ENCODE data around the gene ADAMTS18. TPM values are rescaled to one million over a fixed set of nuclear protein-coding genes. Genes with fewer than 3 reads are reported as not detected.

The ADAMTS18 gene
- total RNA-seq, 1 experiment from 2014 or later: not detected

GRCh38 chr16:77323695-77324094, 111.1 kb downstream of the ADAMTS18 start (continued):
- no peak for TF ChIP-seq REST (IDR thresholded peaks at IDR 0.05; ENCODE audit: low read depth)
- no peak for TF ChIP-seq EZH2phosphoT487 (IDR thresholded peaks at IDR 0.05; ENCODE audit: borderline replicate concordance)
- TF ChIP-seq CBX3 (IDR thresholded peaks at IDR 0.05; ENCODE audit: low read depth): no peak
- no peak for TF ChIP-seq SRF (IDR thresholded peaks at IDR 0.05; ENCODE audit: low read depth)

- ChIA-PET POLR2A (no interaction called here), RAD21 (ENCODE audit: low non-redundant PET in 1 of 2, low total read pairs in 2 of 2, uncharacterized antibody in 2 of 2, unreplicated experiment in 2 of 2) (no interaction called here), CTCF (no interaction called here)
- no peak overlapping the region for H3K9ac ChIP-seq (ENCODE audit: low read length)
- H3K79me2 ChIP-seq (ENCODE audit: insufficient read depth, low read length): no peaks in the 10 kb centered on the region
- H3K4me1 ChIP-seq (ENCODE audit: control insufficient read depth in 1 of 2, insufficient read depth in 2 of 2, low read length in 2 of 2): no peaks in the 10 kb centered on the region
- no TSS peak for BruUV-seq (replicated peaks)
- ATAC-seq (no peak), DNase-seq (ENCODE audit: low read depth, low spot score) (no peak)
- intact Hi-C loops (cut with micrococcal nuclease): no loop called here
- no peak overlapping the region for H2AFZ ChIP-seq (ENCODE audit: low read depth, low read length, poor library complexity, severe bottlenecking)
- no peaks in the 10 kb centered on the region for H3K36me3 ChIP-seq (ENCODE audit: control insufficient read depth in 1 of 2, insufficient read depth in 2 of 2, low read length in 2 of 2)
- H3K4me2 ChIP-seq (ENCODE audit: low read length): no peak overlapping the region
- peaks cover 67% of the 10 kb centered on the region for H3K27me3 ChIP-seq (ENCODE audit: insufficient read depth, low read length)
- no peaks in the 10 kb centered on the region for H3K9me3 ChIP-seq (ENCODE audit: control insufficient read depth in 1 of 2, insufficient read depth in 1 of 2, low read depth in 1 of 2, low read length in 2 of 2)
- no peaks in the 10 kb centered on the region for H3K9me2 ChIP-seq (ENCODE audit: insufficient read depth)
- no peak overlapping the region for H3K27ac ChIP-seq (ENCODE audit: low read depth, low read length)
- no peaks in the 10 kb centered on the region for H4K20me1 ChIP-seq (ENCODE audit: insufficient read depth)
- no peak overlapping the region for H3K4me3 ChIP-seq (replicated peaks in 1 of 2; ENCODE audit: low read depth in 1 of 2, low read length in 2 of 2)
- TF ChIP-seq EZH2phosphoT487 (IDR thresholded peaks at IDR 0.05; ENCODE audit: borderline replicate concordance) (no peak), YY1 (IDR thresholded peaks at IDR 0.05; ENCODE audit: extremely low read depth, insufficient replicate concordance, low read depth, low read length) (no peak), CTCF (IDR thresholded peaks at IDR 0.05 in 2 of 3, conservative IDR thresholded peaks at IDR 0.05 in 1 of 3; ENCODE audit: borderline replicate concordance in 1 of 3, insufficient read depth in 1 of 3, low read depth in 2 of 3, low read length in 2 of 3) (no peak), EGR1 (IDR thresholded peaks at IDR 0.05; ENCODE audit: low read depth) (no peak), CEBPB (IDR thresholded peaks at IDR 0.05; ENCODE audit: low read depth) (no peak)
These were observed 112.1 kb downstream of the ADAMTS18 start for GRCh38 chr16:77322757-77323156.
